ENCODE results near the gene CRY2. TPM values are rescaled to one million over a fixed set of nuclear protein-coding genes. Genes with fewer than 3 reads are reported as not detected.

Gene CRY2
- total and polyA plus RNA-seq, 2 of the 13 experiments (the other 11 are each of a cell fraction or from before 2014, with no cell fraction given): 10.1 to 12.2 TPM

- TF ChIP-seq, protein P1, sequence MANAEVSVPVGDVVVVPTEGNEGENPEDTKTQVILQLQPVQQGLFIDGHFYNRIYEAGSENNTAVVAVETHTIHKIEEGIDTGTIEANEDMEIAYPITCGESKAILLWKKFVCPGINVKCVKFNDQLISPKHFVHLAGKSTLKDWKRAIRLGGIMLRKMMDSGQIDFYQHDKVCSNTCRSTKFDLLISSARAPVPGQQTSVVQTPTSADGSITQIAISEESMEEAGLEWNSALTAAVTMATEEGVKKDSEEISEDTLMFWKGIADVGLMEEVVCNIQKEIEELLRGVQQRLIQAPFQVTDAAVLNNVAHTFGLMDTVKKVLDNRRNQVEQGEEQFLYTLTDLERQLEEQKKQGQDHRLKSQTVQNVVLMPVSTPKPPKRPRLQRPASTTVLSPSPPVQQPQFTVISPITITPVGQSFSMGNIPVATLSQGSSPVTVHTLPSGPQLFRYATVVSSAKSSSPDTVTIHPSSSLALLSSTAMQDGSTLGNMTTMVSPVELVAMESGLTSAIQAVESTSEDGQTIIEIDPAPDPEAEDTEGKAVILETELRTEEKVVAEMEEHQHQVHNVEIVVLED (CRISPR knock-in tag; IDR thresholded peaks at IDR 0.05; ENCODE audit: borderline replicate concordance): no peak; the same call in 1 of the 2 replicates
- TF ChIP-seq NONO (IDR thresholded peaks at IDR 0.05) (no peak), NONO (CRISPR knock-in tag; conservative IDR thresholded peaks at IDR 0.05) (peak; percentile 54; the same call in 1 of the 2 replicates), ARID4A (CRISPR knock-in tag; IDR thresholded peaks at IDR 0.05; ENCODE audit: borderline replicate concordance) (peak; percentile 62; the same call in 1 of the 2 replicates), POGZ (CRISPR knock-in tag; IDR thresholded peaks at IDR 0.05) (0 out of 2 replicates have a peak, but pooled peaks have one; percentile 21), ZNF343 (CRISPR knock-in tag; IDR thresholded peaks at IDR 0.05) (0 out of 2 replicates have a peak, but pooled peaks have one; percentile 17), MXD4 (CRISPR knock-in tag; IDR thresholded peaks at IDR 0.05) (peak; percentile 48; the same call in 1 of the 2 replicates), LCORL (IDR thresholded peaks at IDR 0.05) (no peak), LCORL (CRISPR knock-in tag; IDR thresholded peaks at IDR 0.05) (peak; percentile 38; the same call in 1 of the 2 replicates), HDAC2 (CRISPR knock-in tag; IDR thresholded peaks at IDR 0.05) (peak; percentile 36; the same call in 1 of the 2 replicates), SP4 (CRISPR knock-in tag; IDR thresholded peaks at IDR 0.05) (0 out of 2 replicates have a peak, but pooled peaks have one; percentile 28), ZNF83 (CRISPR knock-in tag; IDR thresholded peaks at IDR 0.05; ENCODE audit: borderline replicate concordance) (no peak), ZNF224 (CRISPR knock-in tag; IDR thresholded peaks at IDR 0.05) (no peak), RXRB (CRISPR knock-in tag; IDR thresholded peaks at IDR 0.05; ENCODE audit: borderline replicate concordance) (0 out of 2 replicates have a peak, but pooled peaks have one; percentile 9), DR1 (CRISPR knock-in tag; IDR thresholded peaks at IDR 0.05) (no peak), GABPB1 (CRISPR knock-in tag; IDR thresholded peaks at IDR 0.05) (peak; percentile 37; the same call in 1 of the 2 replicates), SOX6 (IDR thresholded peaks at IDR 0.05) (no peak), SOX6 (CRISPR knock-in tag; IDR thresholded peaks at IDR 0.05) (peak; percentile 55; the same call in 1 of the 2 replicates), ZNF264 (CRISPR knock-in tag; IDR thresholded peaks at IDR 0.05) (peak; percentile 51; the same call in 1 of the 2 replicates), REXO4 (CRISPR knock-in tag; IDR thresholded peaks at IDR 0.05; ENCODE audit: borderline replicate concordance) (no peak)
- TF ChIP-seq, protein P2, sequence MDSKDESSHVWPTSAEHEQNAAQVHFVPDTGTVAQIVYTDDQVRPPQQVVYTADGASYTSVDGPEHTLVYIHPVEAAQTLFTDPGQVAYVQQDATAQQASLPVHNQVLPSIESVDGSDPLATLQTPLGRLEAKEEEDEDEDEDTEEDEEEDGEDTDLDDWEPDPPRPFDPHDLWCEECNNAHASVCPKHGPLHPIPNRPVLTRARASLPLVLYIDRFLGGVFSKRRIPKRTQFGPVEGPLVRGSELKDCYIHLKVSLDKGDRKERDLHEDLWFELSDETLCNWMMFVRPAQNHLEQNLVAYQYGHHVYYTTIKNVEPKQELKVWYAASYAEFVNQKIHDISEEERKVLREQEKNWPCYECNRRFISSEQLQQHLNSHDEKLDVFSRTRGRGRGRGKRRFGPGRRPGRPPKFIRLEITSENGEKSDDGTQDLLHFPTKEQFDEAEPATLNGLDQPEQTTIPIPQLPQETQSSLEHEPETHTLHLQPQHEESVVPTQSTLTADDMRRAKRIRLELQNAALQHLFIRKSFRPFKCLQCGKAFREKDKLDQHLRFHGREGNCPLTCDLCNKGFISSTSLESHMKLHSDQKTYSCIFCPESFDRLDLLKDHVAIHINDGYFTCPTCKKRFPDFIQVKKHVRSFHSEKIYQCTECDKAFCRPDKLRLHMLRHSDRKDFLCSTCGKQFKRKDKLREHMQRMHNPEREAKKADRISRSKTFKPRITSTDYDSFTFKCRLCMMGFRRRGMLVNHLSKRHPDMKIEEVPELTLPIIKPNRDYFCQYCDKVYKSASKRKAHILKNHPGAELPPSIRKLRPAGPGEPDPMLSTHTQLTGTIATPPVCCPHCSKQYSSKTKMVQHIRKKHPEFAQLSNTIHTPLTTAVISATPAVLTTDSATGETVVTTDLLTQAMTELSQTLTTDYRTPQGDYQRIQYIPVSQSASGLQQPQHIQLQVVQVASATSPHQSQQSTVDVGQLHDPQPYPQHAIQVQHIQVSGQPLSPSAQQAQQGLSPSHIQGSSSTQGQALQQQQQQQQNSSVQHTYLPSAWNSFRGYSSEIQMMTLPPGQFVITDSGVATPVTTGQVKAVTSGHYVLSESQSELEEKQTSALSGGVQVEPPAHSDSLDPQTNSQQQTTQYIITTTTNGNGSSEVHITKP (CRISPR knock-in tag; IDR thresholded peaks at IDR 0.05; ENCODE audit: low read depth): peak; percentile 94
Measured at GRCh38 chr11:45843158-45843924, 3.9 kb upstream of the CRY2 start (continued).

Measured in HepG2 (cell line).